ENCODE data around the gene RAPGEF6.
A peak's percentile ranks its signal among the peaks of the same experiment; 100 is the strongest.

Gene RAPGEF6

GRCh38 chr5:131532031-131532640 lies 102.9 kb downstream of the RAPGEF6 start:
- Mint-ChIP-seq H3K27me3 (no peaks in the 10 kb centered on the region), H3K4me3 (peak overlapping the region; percentile 78), H3K27ac (peak overlapping the region; percentile 81), H3K4me1 (peaks cover 79% of the 10 kb centered on the region), H3K9me3 (no peaks in the 10 kb centered on the region), H3K36me3 (ENCODE audit: low read depth) (peaks cover 13% of the 10 kb centered on the region)
- ATAC-seq, result peak; percentile 55
- no peak for DNase-seq

- no peaks in the 10 kb centered on the region for H3K9me3 Mint-ChIP-seq
- no peaks in the 10 kb centered on the region for H3K27me3 Mint-ChIP-seq
- no peak for ATAC-seq
- peaks cover 79% of the 10 kb centered on the region for H3K4me1 Mint-ChIP-seq
- H3K27ac Mint-ChIP-seq, result peak overlapping the region; percentile 76
- peak overlapping the region; percentile 18 for H3K4me3 Mint-ChIP-seq
- no peak for DNase-seq
- H3K36me3 Mint-ChIP-seq (ENCODE audit: low read depth), result peaks cover 14% of the 10 kb centered on the region
Observed at GRCh38 chr5:131530706-131531331, 104.2 kb downstream of the RAPGEF6 start.

GRCh38 chr5:131528682-131529081 lies 106.3 kb downstream of the RAPGEF6 start:
- H3K27me3 Mint-ChIP-seq, result no peaks in the 10 kb centered on the region
- H3K27ac Mint-ChIP-seq, result peak overlapping the region; percentile 63
- H3K4me3 Mint-ChIP-seq, result no peak overlapping the region
- H3K4me1 Mint-ChIP-seq, result peaks cover 72% of the 10 kb centered on the region
- no peak for DNase-seq
- peaks cover 14% of the 10 kb centered on the region for H3K36me3 Mint-ChIP-seq (ENCODE audit: low read depth)
- H3K9me3 Mint-ChIP-seq, result no peaks in the 10 kb centered on the region
- no peak for ATAC-seq

- H3K4me3 Mint-ChIP-seq, result no peak overlapping the region
- H3K4me1 Mint-ChIP-seq, result peaks cover 64% of the 10 kb centered on the region
- peak overlapping the region; percentile 4 for H3K27ac Mint-ChIP-seq
- no peak for ATAC-seq
- H3K9me3 Mint-ChIP-seq, result no peaks in the 10 kb centered on the region
- H3K36me3 Mint-ChIP-seq (ENCODE audit: low read depth), result peaks cover 18% of the 10 kb centered on the region
- DNase-seq, result no peak
- no peaks in the 10 kb centered on the region for H3K27me3 Mint-ChIP-seq
Observed at GRCh38 chr5:131525805-131526204, 109.2 kb downstream of the RAPGEF6 start.

- Mint-ChIP-seq H3K27ac (no peak overlapping the region), H3K4me1 (peaks cover 55% of the 10 kb centered on the region), H3K27me3 (no peaks in the 10 kb centered on the region), H3K9me3 (no peaks in the 10 kb centered on the region), H3K36me3 (ENCODE audit: low read depth) (peaks cover 25% of the 10 kb centered on the region), H3K4me3 (no peak overlapping the region)
- no peak for DNase-seq
- ATAC-seq, result no peak
Observed at GRCh38 chr5:131524431-131524830, 110.6 kb downstream of the RAPGEF6 start.

GRCh38 chr5:131523500-131524185 lies 111.4 kb downstream of the RAPGEF6 start:
- Mint-ChIP-seq H3K27me3 (no peaks in the 10 kb centered on the region), H3K4me1 (peaks cover 48% of the 10 kb centered on the region), H3K9me3 (no peaks in the 10 kb centered on the region), H3K27ac (peak overlapping the region; percentile 9), H3K4me3 (no peak overlapping the region), H3K36me3 (ENCODE audit: low read depth) (peaks cover 28% of the 10 kb centered on the region)
- DNase-seq (no peak), ATAC-seq (no peak)

- ATAC-seq (no peak), DNase-seq (no peak)
- Mint-ChIP-seq H3K27me3 (no peaks in the 10 kb centered on the region), H3K27ac (no peak overlapping the region), H3K4me1 (peaks cover 40% of the 10 kb centered on the region), H3K36me3 (ENCODE audit: low read depth) (peaks cover 27% of the 10 kb centered on the region), H3K9me3 (no peaks in the 10 kb centered on the region), H3K4me3 (no peak overlapping the region)
Observed at GRCh38 chr5:131521252-131521651, 113.8 kb downstream of the RAPGEF6 start.

- DNase-seq (no peak), ATAC-seq (no peak)
- peaks cover 31% of the 10 kb centered on the region for H3K36me3 Mint-ChIP-seq (ENCODE audit: low read depth)
- H3K27ac Mint-ChIP-seq, result peak overlapping the region; percentile 79
- H3K4me1 Mint-ChIP-seq, result peaks cover 48% of the 10 kb centered on the region
- H3K9me3 Mint-ChIP-seq, result no peaks in the 10 kb centered on the region
- H3K4me3 Mint-ChIP-seq, result peak overlapping the region; percentile 75
- no peaks in the 10 kb centered on the region for H3K27me3 Mint-ChIP-seq
Observed at GRCh38 chr5:131515348-131515747, 119.7 kb downstream of the RAPGEF6 start.

- H3K36me3 Mint-ChIP-seq (ENCODE audit: low read depth), result peaks cover 32% of the 10 kb centered on the region
- H3K27ac Mint-ChIP-seq, result peak overlapping the region; percentile 79
- DNase-seq (no peak), ATAC-seq (peak; percentile 83)
- H3K4me1 Mint-ChIP-seq, result peaks cover 51% of the 10 kb centered on the region
- H3K27me3 Mint-ChIP-seq, result no peaks in the 10 kb centered on the region
- H3K4me3 Mint-ChIP-seq, result peak overlapping the region; percentile 75
- no peaks in the 10 kb centered on the region for H3K9me3 Mint-ChIP-seq
Observed at GRCh38 chr5:131514316-131515283, 120.4 kb downstream of the RAPGEF6 start.

GRCh38 chr5:131513780-131514179 lies 121.2 kb downstream of the RAPGEF6 start:
- DNase-seq (peak; percentile 14), ATAC-seq (no peak)
- Mint-ChIP-seq H3K27ac (peak overlapping the region; percentile 59), H3K4me1 (peaks cover 51% of the 10 kb centered on the region), H3K27me3 (no peaks in the 10 kb centered on the region), H3K36me3 (ENCODE audit: low read depth) (peaks cover 24% of the 10 kb centered on the region), H3K4me3 (peak overlapping the region; percentile 75), H3K9me3 (no peaks in the 10 kb centered on the region)

GRCh38 chr5:131511934-131512333 lies 123.1 kb downstream of the RAPGEF6 start:
- peaks cover 49% of the 10 kb centered on the region for H3K4me1 Mint-ChIP-seq
- peaks cover 25% of the 10 kb centered on the region for H3K36me3 Mint-ChIP-seq (ENCODE audit: low read depth)
- no peaks in the 10 kb centered on the region for H3K9me3 Mint-ChIP-seq
- no peaks in the 10 kb centered on the region for H3K27me3 Mint-ChIP-seq
- DNase-seq, result no peak
- H3K27ac Mint-ChIP-seq, result peak overlapping the region; percentile 70
- no peak for ATAC-seq
- no peak overlapping the region for H3K4me3 Mint-ChIP-seq

GRCh38 chr5:131509801-131510200 lies 125.2 kb downstream of the RAPGEF6 start:
- peaks cover 24% of the 10 kb centered on the region for H3K36me3 Mint-ChIP-seq (ENCODE audit: low read depth)
- H3K27ac Mint-ChIP-seq, result no peak overlapping the region
- DNase-seq, result no peak
- no peak for ATAC-seq
- H3K27me3 Mint-ChIP-seq, result no peaks in the 10 kb centered on the region
- H3K9me3 Mint-ChIP-seq, result no peaks in the 10 kb centered on the region
- H3K4me3 Mint-ChIP-seq, result no peak overlapping the region
- H3K4me1 Mint-ChIP-seq, result peaks cover 32% of the 10 kb centered on the region

- Mint-ChIP-seq H3K4me3 (no peak overlapping the region), H3K36me3 (ENCODE audit: low read depth) (peaks cover 48% of the 10 kb centered on the region), H3K9me3 (no peaks in the 10 kb centered on the region), H3K27me3 (no peaks in the 10 kb centered on the region), H3K27ac (no peak overlapping the region), H3K4me1 (peaks cover 7% of the 10 kb centered on the region)
- DNase-seq (no peak), ATAC-seq (no peak)
Observed at GRCh38 chr5:131505237-131505908, 129.7 kb downstream of the RAPGEF6 start.

GRCh38 chr5:131496400-131496713 lies 138.7 kb downstream of the RAPGEF6 start:
- ATAC-seq (peak; percentile 89), DNase-seq (no peak)
- H3K9me3 Mint-ChIP-seq, result no peaks in the 10 kb centered on the region
- H3K4me3 Mint-ChIP-seq, result no peak overlapping the region
- H3K36me3 Mint-ChIP-seq (ENCODE audit: low read depth), result peaks cover 67% of the 10 kb centered on the region
- H3K27ac Mint-ChIP-seq, result peak overlapping the region; percentile 68
- H3K4me1 Mint-ChIP-seq, result peaks cover 31% of the 10 kb centered on the region
- no peaks in the 10 kb centered on the region for H3K27me3 Mint-ChIP-seq

Data from activated naive CD8-positive, alpha-beta T cell treated with anti-CD3 and anti-CD28 coated beads, Interleukin-2, amount 50 U/mL, for 24 hours (primary cell).